Trophoblast cell (in vitro differentiated cells and primary cell): Measurements from ENCODE around the gene CRNN.

Experiments
- DNase-seq, 2 donors: peaks; one replicate each; pipeline ENCODE4 v3.0.0-alpha.2; 2016
- H2AFZ ChIP-seq: 2 replicates; pipeline ENCODE4 v1.6.1; 2013; ENCODE audit warnings: low read length, moderate library complexity, mild to moderate bottlenecking; ENCODE audit not compliant: insufficient read depth, poor library complexity
- H2AK5ac ChIP-seq: 2 replicates; pipeline ENCODE4 v1.6.1; 2013; ENCODE audit warnings: mild to moderate bottlenecking, low read length
- H2BK120ac ChIP-seq: 2 replicates; pipeline ENCODE4 v1.6.1; 2013; ENCODE audit warnings: low read length, mild to moderate bottlenecking, moderate library complexity; ENCODE audit not compliant: insufficient read depth, poor library complexity
- H2BK12ac ChIP-seq: 2 replicates; pipeline ENCODE4 v1.6.1; 2013; ENCODE audit warnings: mild to moderate bottlenecking, low read length, moderate library complexity
- H2BK5ac ChIP-seq: 2 replicates; pipeline ENCODE4 v1.6.1; 2013; ENCODE audit warnings: low read length, low read depth, moderate library complexity, mild to moderate bottlenecking; ENCODE audit not compliant: poor library complexity
- H3K14ac ChIP-seq: 2 replicates; pipeline ENCODE4 v1.6.1; 2013; ENCODE audit warnings: mild to moderate bottlenecking, low read length
- H3K18ac ChIP-seq: 2 replicates; pipeline ENCODE4 v1.6.1; 2013; ENCODE audit warnings: mild to moderate bottlenecking, low read length
- H3K23ac ChIP-seq: 2 replicates; pipeline ENCODE4 v1.6.1; 2013; ENCODE audit warnings: low read length
- H3K27ac ChIP-seq: 2 replicates; pipeline ENCODE4 v1.5.1; 2013; ENCODE audit warnings: low read depth, mild to moderate bottlenecking, inconsistent platforms, low read length, moderate library complexity
- H3K27me3 ChIP-seq: 2 replicates; pipeline ENCODE4 v1.6.1; 2013; ENCODE audit warnings: inconsistent platforms, mild to moderate bottlenecking, low read length, moderate library complexity; ENCODE audit not compliant: insufficient read depth
- H3K36me3 ChIP-seq, 2 experiments: 1 replicate in 1 of 2; 2 replicates in 1 of 2; pipeline ENCODE4 v1.6.1; 2013; ENCODE audit warnings: low read length in 2 of 2, mild to moderate bottlenecking in 2 of 2, moderate library complexity in 1 of 2; ENCODE audit not compliant: insufficient read depth in 2 of 2, control insufficient read depth in 1 of 2
- H3K4ac ChIP-seq: 2 replicates; pipeline ENCODE4 v1.6.1; 2013; ENCODE audit warnings: low read depth, mild to moderate bottlenecking, low read length, moderate library complexity
- H3K4me1 ChIP-seq, 2 experiments: 1 replicate in 1 of 2; 2 replicates in 1 of 2; pipeline ENCODE4 v1.6.1; 2013; ENCODE audit warnings: low read length in 2 of 2, mild to moderate bottlenecking in 2 of 2, moderate library complexity in 1 of 2; ENCODE audit not compliant: insufficient read depth in 2 of 2, control insufficient read depth in 1 of 2
- H3K4me2 ChIP-seq: 2 replicates; pipeline ENCODE4 v1.6.1; 2013; ENCODE audit warnings: inconsistent platforms, mild to moderate bottlenecking, low read length, moderate library complexity
- H3K4me3 ChIP-seq: 2 replicates; pipeline ENCODE4 v1.5.1; 2013; ENCODE audit warnings: mild to moderate bottlenecking, low read depth, low read length, inconsistent platforms
- H3K79me1 ChIP-seq: one replicate; pipeline ENCODE4 v1.6.1; 2013; ENCODE audit warnings: low read length
- H3K79me2 ChIP-seq: 2 replicates; pipeline ENCODE4 v1.6.1; 2013; ENCODE audit warnings: low read length, mild to moderate bottlenecking; ENCODE audit not compliant: control insufficient read depth, insufficient read depth, poor library complexity
- H3K9ac ChIP-seq: 2 replicates; pipeline ENCODE4 v1.6.1; 2013; ENCODE audit warnings: mild to moderate bottlenecking, low read length
- H3K9me3 ChIP-seq: 2 replicates; pipeline ENCODE4 v1.6.1; 2013; ENCODE audit warnings: low read depth, mild to moderate bottlenecking, control low read depth, inconsistent platforms, low read length; ENCODE audit not compliant: insufficient read depth
- H4K12ac ChIP-seq: 2 replicates; pipeline ENCODE4 v1.6.1; 2013; ENCODE audit warnings: low read depth, mild to moderate bottlenecking, low read length, moderate library complexity
- H4K8ac ChIP-seq: 2 replicates; pipeline ENCODE4 v1.6.1; 2013; ENCODE audit warnings: low read depth, mild to moderate bottlenecking, low read length, moderate library complexity
- H4K91ac ChIP-seq: one replicate; pipeline ENCODE4 v1.6.1; 2013; ENCODE audit warnings: low read depth, mild to moderate bottlenecking, low read length, moderate library complexity
- WGBS: extraction: QIAGEN DNeasy Blood & Tissue Kit; methylation state at CpG from one replicate; pipeline ENCODE4 v1.1.7; 2013; ENCODE audit warnings: missing lambda C conversion rate; ENCODE audit not compliant: insufficient read length, insufficient coverage; ENCODE audit errors: extremely low coverage; 5-methylcytosine and 5-hydroxymethylcytosine counted together

Gene CRNN

GRCh38 chr1:152459596-152460528 lies 45.8 kb upstream of the CRNN start:
- Histone ChIP-seq H3K27me3 (no peaks in the 10 kb centered on the region), H3K36me3 (no peaks in the 10 kb centered on the region), H3K14ac (no peak overlapping the region), H2AFZ (no peak overlapping the region), H3K4me3 (no peak overlapping the region), H3K9ac (no peak overlapping the region), H3K4ac (no peak overlapping the region), H3K9me3 (peaks cover 7% of the 10 kb centered on the region), H4K12ac (no peak overlapping the region), H3K4me1 (no peaks in the 10 kb centered on the region), H2AK5ac (no peak overlapping the region), H2BK120ac (no peak overlapping the region), H3K79me2 (no peaks in the 10 kb centered on the region), H3K27ac (no peak overlapping the region), H2BK12ac (no peak overlapping the region), H2BK5ac (no peak overlapping the region), H3K4me2 (no peak overlapping the region), H3K23ac (no peak overlapping the region), H4K8ac (no peak overlapping the region), H3K79me1 (no peaks in the 10 kb centered on the region), H4K91ac (no peak overlapping the region), H3K18ac (no peak overlapping the region)
- DNase-seq: peak; percentile 62 to 83
- no CpG with 5 or more reads among the region's 8 CpGs for WGBS

DNA sequence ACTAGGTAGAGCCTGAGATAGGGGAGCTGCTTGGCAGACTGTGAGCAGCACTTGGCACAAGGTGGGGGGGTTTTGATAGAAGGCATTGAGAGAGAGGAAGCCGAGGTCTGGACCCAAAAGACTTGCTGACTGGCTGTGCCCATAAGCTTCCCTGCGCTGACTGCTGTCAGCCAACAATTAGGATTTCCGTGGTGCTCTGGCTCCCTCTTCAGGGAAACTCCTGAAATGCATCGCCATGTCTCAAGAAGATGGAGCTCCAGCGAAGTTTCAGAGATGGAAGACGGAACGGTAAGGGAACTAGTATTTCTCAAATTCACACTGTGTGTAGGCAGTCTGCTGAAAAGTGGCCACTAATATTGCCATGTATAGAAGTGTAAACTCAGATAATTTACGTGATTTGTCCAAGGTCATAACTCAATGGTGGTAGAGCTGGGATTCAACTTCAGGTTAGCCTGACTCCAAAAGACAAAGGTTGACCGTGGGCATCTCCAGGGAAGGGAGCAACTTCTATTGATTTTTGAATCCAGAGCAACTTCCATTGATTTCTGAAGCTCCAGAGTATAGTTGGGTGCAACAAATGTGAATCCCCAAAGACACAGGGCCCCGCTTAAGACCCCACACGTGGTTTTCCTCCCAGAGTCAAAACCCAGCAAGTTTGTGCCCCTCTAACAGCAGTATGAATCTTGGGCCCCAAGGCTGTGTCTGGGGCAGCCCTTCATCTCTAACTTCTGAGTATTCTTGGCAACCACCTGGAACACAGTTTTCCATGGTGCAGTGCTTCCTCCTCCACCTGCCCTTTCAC lies 44.5 kb upstream of the CRNN start:
- no peak overlapping the region for H3K14ac ChIP-seq
- H2AK5ac ChIP-seq: no peak overlapping the region
- no peak overlapping the region for H3K23ac ChIP-seq
- H3K27ac ChIP-seq: no peak overlapping the region
- no peak overlapping the region for H3K4me3 ChIP-seq
- H2BK12ac ChIP-seq: no peak overlapping the region
- H3K4me1 ChIP-seq: no peaks in the 10 kb centered on the region
- H3K36me3 ChIP-seq: no peaks in the 10 kb centered on the region
- no peaks in the 10 kb centered on the region for H3K79me2 ChIP-seq
- H2AFZ ChIP-seq: no peak overlapping the region
- H3K4ac ChIP-seq: no peak overlapping the region
- WGBS: no CpG with 5 or more reads among the region's 11 CpGs
- H4K12ac ChIP-seq: no peak overlapping the region
- no peak overlapping the region for H3K9ac ChIP-seq
- no peak overlapping the region for H3K18ac ChIP-seq
- peaks cover 9% of the 10 kb centered on the region for H3K9me3 ChIP-seq
- peak; percentile 80 to 97 for DNase-seq
- H3K27me3 ChIP-seq: no peaks in the 10 kb centered on the region
- H4K91ac ChIP-seq: no peak overlapping the region
- no peak overlapping the region for H2BK5ac ChIP-seq
- H3K4me2 ChIP-seq: no peak overlapping the region
- no peaks in the 10 kb centered on the region for H3K79me1 ChIP-seq
- H4K8ac ChIP-seq: no peak overlapping the region
- H2BK120ac ChIP-seq: no peak overlapping the region

GRCh38 chr1:152457561-152457960 lies 43.5 kb upstream of the CRNN start:
- H3K18ac ChIP-seq: no peak overlapping the region
- H3K79me2 ChIP-seq: no peaks in the 10 kb centered on the region
- no peak overlapping the region for H2AFZ ChIP-seq
- H3K36me3 ChIP-seq: no peaks in the 10 kb centered on the region
- no peak overlapping the region for H3K4me3 ChIP-seq
- no peak overlapping the region for H3K4ac ChIP-seq
- H3K79me1 ChIP-seq: no peaks in the 10 kb centered on the region
- peaks cover 9% of the 10 kb centered on the region for H3K9me3 ChIP-seq
- H4K12ac ChIP-seq: no peak overlapping the region
- no peak overlapping the region for H2BK5ac ChIP-seq
- no peak for DNase-seq
- H4K8ac ChIP-seq: no peak overlapping the region
- WGBS: no CpG with 5 or more reads among the region's 2 CpGs
- no peak overlapping the region for H3K23ac ChIP-seq
- H4K91ac ChIP-seq: no peak overlapping the region
- no peaks in the 10 kb centered on the region for H3K27me3 ChIP-seq
- H2BK120ac ChIP-seq: no peak overlapping the region
- H3K4me1 ChIP-seq: no peaks in the 10 kb centered on the region
- no peak overlapping the region for H3K14ac ChIP-seq
- H2BK12ac ChIP-seq: no peak overlapping the region
- H3K27ac ChIP-seq: no peak overlapping the region
- no peak overlapping the region for H2AK5ac ChIP-seq
- H3K9ac ChIP-seq: no peak overlapping the region
- no peak overlapping the region for H3K4me2 ChIP-seq

- Histone ChIP-seq H2AK5ac (no peak overlapping the region), H3K23ac (no peak overlapping the region), H3K27me3 (no peaks in the 10 kb centered on the region), H3K18ac (no peak overlapping the region), H4K91ac (no peak overlapping the region), H3K27ac (no peak overlapping the region), H3K4me3 (no peak overlapping the region), H3K9me3 (peaks cover 9% of the 10 kb centered on the region), H3K4me2 (no peak overlapping the region), H2BK120ac (no peak overlapping the region), H2BK5ac (no peak overlapping the region), H3K4me1 (no peaks in the 10 kb centered on the region), H4K8ac (no peak overlapping the region), H4K12ac (no peak overlapping the region), H3K4ac (no peak overlapping the region), H3K79me1 (no peaks in the 10 kb centered on the region), H3K79me2 (no peaks in the 10 kb centered on the region), H2BK12ac (no peak overlapping the region), H2AFZ (no peak overlapping the region), H3K9ac (no peak overlapping the region), H3K36me3 (no peaks in the 10 kb centered on the region), H3K14ac (no peak overlapping the region)
- no CpG with 5 or more reads among the region's 1 CpG for whole genome bisulfite sequencing
- DNase-seq: no peak
Observed at GRCh38 chr1:152457071-152457470, 43.0 kb upstream of the CRNN start.
